ENCODE data around the gene NKX2-3. TPM values are rescaled to one million over a fixed set of nuclear protein-coding genes. Genes with fewer than 3 reads are reported as not detected.

The NKX2-3 gene
- total RNA-seq, 4 donors from 2014 or later, result not detected

- Histone ChIP-seq H3K9me3 (no peaks in the 10 kb centered on the region), H3K36me3 (no peaks in the 10 kb centered on the region), H3K4me1 (no peaks in the 10 kb centered on the region), H3K27me3 (no peaks in the 10 kb centered on the region), H3K27ac (no peak overlapping the region), H3K4me3 (no peak overlapping the region)
- DNase-seq, result no peak
- no peak for TF ChIP-seq POLR2A (IDR thresholded peaks at IDR 0.05)
- TF ChIP-seq CTCF (IDR thresholded peaks at IDR 0.05), result no peak
- intact Hi-C loops (cut with DNase I; ENCODE audit: low total_unique reads), result no loop called here
Measured at GRCh38 chr10:99571816-99572215, 39.1 kb downstream of the NKX2-3 start.

- Histone ChIP-seq H3K27me3 (no peaks in the 10 kb centered on the region), H3K4me1 (no peaks in the 10 kb centered on the region), H3K27ac (no peak overlapping the region), H3K9me3 (no peaks in the 10 kb centered on the region), H3K4me3 (no peak overlapping the region), H3K36me3 (no peaks in the 10 kb centered on the region)
- no peak for TF ChIP-seq CTCF (IDR thresholded peaks at IDR 0.05)
- TF ChIP-seq POLR2A (IDR thresholded peaks at IDR 0.05), result no peak
- intact Hi-C loops (cut with DNase I; ENCODE audit: low total_unique reads), result no loop called here
- DNase-seq, result no peak
Measured at GRCh38 chr10:99573790-99574189, 41.0 kb downstream of the NKX2-3 start.

GRCh38 chr10:99579971-99580370, 47.2 kb downstream of the NKX2-3 start:
- H3K9me3 ChIP-seq, result no peaks in the 10 kb centered on the region
- intact Hi-C loops (cut with DNase I; ENCODE audit: low total_unique reads), result no loop called here
- no peak overlapping the region for H3K4me3 ChIP-seq
- H3K4me1 ChIP-seq, result no peaks in the 10 kb centered on the region
- no peak for DNase-seq
- H3K27me3 ChIP-seq, result no peaks in the 10 kb centered on the region
- no peak for TF ChIP-seq CTCF (IDR thresholded peaks at IDR 0.05)
- H3K36me3 ChIP-seq, result no peaks in the 10 kb centered on the region
- H3K27ac ChIP-seq, result no peak overlapping the region

- Histone ChIP-seq H3K27ac (no peak overlapping the region), H3K9me3 (no peaks in the 10 kb centered on the region), H3K27me3 (no peaks in the 10 kb centered on the region), H3K36me3 (no peaks in the 10 kb centered on the region), H3K4me3 (no peak overlapping the region), H3K4me1 (no peaks in the 10 kb centered on the region)
- DNase-seq, result no peak
- intact Hi-C loops (cut with DNase I; ENCODE audit: low total_unique reads), result no loop called here
- TF ChIP-seq CTCF (IDR thresholded peaks at IDR 0.05), result no peak
- TF ChIP-seq POLR2A (IDR thresholded peaks at IDR 0.05), result no peak
Measured at GRCh38 chr10:99582255-99582770, 49.6 kb downstream of the NKX2-3 start.

GRCh38 chr10:99583687-99584086, 50.9 kb downstream of the NKX2-3 start:
- Histone ChIP-seq H3K27ac (no peak overlapping the region), H3K4me3 (no peak overlapping the region), H3K4me1 (no peaks in the 10 kb centered on the region), H3K36me3 (no peaks in the 10 kb centered on the region), H3K27me3 (no peaks in the 10 kb centered on the region), H3K9me3 (no peaks in the 10 kb centered on the region)
- TF ChIP-seq POLR2A (IDR thresholded peaks at IDR 0.05) (no peak), CTCF (IDR thresholded peaks at IDR 0.05) (no peak)
- no peak for DNase-seq
- intact Hi-C loops (cut with DNase I; ENCODE audit: low total_unique reads), result no loop called here

Other genes starting within 250 kb of the NKX2-3 start
- 1 to 10 TPM in 2 of 4 donors, under 1 TPM in 1, not detected in 1; 0.88 to 1.7 (median 1.5) TPM for gene CNNM1, start 203.6 kb upstream of the NKX2-3 start, total RNA-seq
- 10 to 100 TPM; 18.4 to 35.0 (median 22.6) TPM for gene GOT1, start 102.3 kb upstream of the NKX2-3 start, total RNA-seq
- gene SLC25A28, start 87.5 kb downstream of the NKX2-3 start, total RNA-seq, result 10 to 100 TPM; 11.0 to 72.4 (median 38.8) TPM
- gene ENTPD7, start 126.6 kb downstream of the NKX2-3 start, total RNA-seq, result 10 to 100 TPM in 1 of 4 donors, 1 to 10 TPM in 2, under 1 TPM in 1; 0.26 to 25.2 (median 5.0) TPM
- 10 to 100 TPM; 11.5 to 45.6 (median 30.1) TPM for gene COX15, start 199.2 kb downstream of the NKX2-3 start, total RNA-seq
- gene CUTC, start 199.3 kb downstream of the NKX2-3 start, total RNA-seq, result 10 to 100 TPM in 2 of 4 donors, 1 to 10 TPM in 2; 4.4 to 26.6 (median 14.4) TPM
- 1 to 10 TPM in 3 of 4 donors, under 1 TPM in 1; 0.29 to 3.0 (median 1.2) TPM for gene ABCC2, start 249.7 kb downstream of the NKX2-3 start, total RNA-seq

All from uterus (tissue), 4 donors.